Endothelial cell (in vitro differentiated cells): ENCODE results near the gene PUM1. TPM values are rescaled to one million over a fixed set of nuclear protein-coding genes. Genes with fewer than 3 reads are reported as not detected.

Source experiments
- DNase-seq: peaks from one replicate; pipeline ENCODE4 v3.0.0; 2021; ENCODE audit warnings: low spot score
- H3K27ac Mint-ChIP-seq: one replicate; pipeline ENCODE4 v1.8.0; 2021; ENCODE audit warnings: mixed read lengths, inconsistent platforms; ENCODE audit not compliant: unreplicated experiment
- H3K27me3 Mint-ChIP-seq: one replicate; pipeline ENCODE4 v1.8.0; 2021; ENCODE audit warnings: mild to moderate bottlenecking, moderate library complexity, mixed read lengths, inconsistent platforms; ENCODE audit not compliant: unreplicated experiment
- H3K36me3 Mint-ChIP-seq: one replicate; pipeline ENCODE4 v1.8.0; 2021; ENCODE audit warnings: mild to moderate bottlenecking, low read depth, mixed read lengths, inconsistent platforms; ENCODE audit not compliant: unreplicated experiment
- H3K4me1 Mint-ChIP-seq: one replicate; pipeline ENCODE4 v1.8.0; 2021; ENCODE audit warnings: mild to moderate bottlenecking, mixed read lengths, inconsistent platforms; ENCODE audit not compliant: unreplicated experiment
- H3K4me3 Mint-ChIP-seq: one replicate; pipeline ENCODE4 v1.8.0; 2021; ENCODE audit warnings: mild to moderate bottlenecking, mixed read lengths, inconsistent platforms; ENCODE audit not compliant: unreplicated experiment
- H3K9me3 Mint-ChIP-seq: one replicate; pipeline ENCODE4 v1.8.0; 2021; ENCODE audit warnings: mixed read lengths, inconsistent platforms; ENCODE audit not compliant: unreplicated experiment
- CTCF ChIP-seq: fragments of 200-600 bp; sonication (generic); IDR thresholded peaks from one replicate; pipeline ENCODE4 v1.5.0; 2021; ENCODE audit warnings: antibody characterized with exemption; ENCODE audit not compliant: unreplicated experiment
- total RNA-seq: library from RNA; stranded (reverse); fragmentation: NEBNext Ultra II Directional; extraction: Animal tissue kit (Norgen Biotek cat#: 25700); gene quantifications from one replicate; pipeline ENCODE4 v1.2.1, GENCODE V29; 2021; ENCODE audit not compliant: unreplicated experiment

PUM1 gene
- total RNA-seq, 1 donor from 2014 or later = 135 TPM

- Mint-ChIP-seq H3K9me3 (no peaks in the 10 kb centered on the region), H3K36me3 (no peaks in the 10 kb centered on the region), H3K27me3 (peaks cover 12% of the 10 kb centered on the region), H3K4me1 (peaks cover 10% of the 10 kb centered on the region), H3K4me3 (no peak overlapping the region), H3K27ac (no peak overlapping the region)
- no peak for DNase-seq
- TF ChIP-seq CTCF = no peak
Measured at GRCh38 chr1:30912913-30913652, 152.4 kb downstream of the PUM1 start.

- Mint-ChIP-seq H3K27me3 (peaks cover 15% of the 10 kb centered on the region), H3K9me3 (no peaks in the 10 kb centered on the region), H3K4me3 (no peak overlapping the region), H3K36me3 (peaks cover 4% of the 10 kb centered on the region), H3K27ac (no peak overlapping the region), H3K4me1 (peaks cover 15% of the 10 kb centered on the region)
- no peak for TF ChIP-seq CTCF
- DNase-seq = no peak
Measured at GRCh38 chr1:30912224-30912623, 153.3 kb downstream of the PUM1 start.

GRCh38 chr1:30911059-30911954, 154.2 kb downstream of the PUM1 start:
- H3K4me3 Mint-ChIP-seq = no peak overlapping the region
- no peak overlapping the region for H3K27ac Mint-ChIP-seq
- peaks cover 17% of the 10 kb centered on the region for H3K4me1 Mint-ChIP-seq
- peaks cover 5% of the 10 kb centered on the region for H3K36me3 Mint-ChIP-seq
- peaks cover 17% of the 10 kb centered on the region for H3K27me3 Mint-ChIP-seq
- peak; percentile 60 for TF ChIP-seq CTCF
- DNase-seq = peak; percentile 81
- H3K9me3 Mint-ChIP-seq = no peaks in the 10 kb centered on the region

- Mint-ChIP-seq H3K36me3 (peaks cover 10% of the 10 kb centered on the region), H3K27me3 (peaks cover 17% of the 10 kb centered on the region), H3K27ac (peak overlapping the region; percentile 27), H3K4me1 (peaks cover 18% of the 10 kb centered on the region), H3K9me3 (no peaks in the 10 kb centered on the region), H3K4me3 (peak overlapping the region; percentile 89)
- DNase-seq = no peak
- TF ChIP-seq CTCF = no peak
Measured at GRCh38 chr1:30909365-30910068, 156.0 kb downstream of the PUM1 start.
